IPS-18a (cell line): ENCODE data around the gene JAKMIP1.

ENCODE experiments used
- H3K27ac ChIP-seq: one replicate; pipeline ENCODE4 v1.5.1; 2013; ENCODE audit warnings: low read length
- H3K27me3 ChIP-seq: one replicate; pipeline ENCODE4 v1.6.1; 2013; ENCODE audit warnings: mild to moderate bottlenecking, low read length; ENCODE audit not compliant: control insufficient read depth, insufficient read depth
- H3K36me3 ChIP-seq: one replicate; pipeline ENCODE4 v1.6.1; 2013; ENCODE audit warnings: low read depth, low read length; ENCODE audit not compliant: control insufficient read depth
- H3K4me1 ChIP-seq: one replicate; pipeline ENCODE4 v1.6.1; 2013; ENCODE audit warnings: low read depth, low read length; ENCODE audit not compliant: control insufficient read depth
- H3K4me3 ChIP-seq: one replicate; pipeline ENCODE4 v1.5.1; 2013; ENCODE audit warnings: low read length
- H3K9ac ChIP-seq: one replicate; pipeline ENCODE4 v1.6.1; 2013; ENCODE audit warnings: mild to moderate bottlenecking, low read length, moderate library complexity
- H3K9me3 ChIP-seq: one replicate; pipeline ENCODE4 v1.6.1; 2013; ENCODE audit warnings: low read depth, low read length; ENCODE audit not compliant: control insufficient read depth

The JAKMIP1 gene

DNA sequence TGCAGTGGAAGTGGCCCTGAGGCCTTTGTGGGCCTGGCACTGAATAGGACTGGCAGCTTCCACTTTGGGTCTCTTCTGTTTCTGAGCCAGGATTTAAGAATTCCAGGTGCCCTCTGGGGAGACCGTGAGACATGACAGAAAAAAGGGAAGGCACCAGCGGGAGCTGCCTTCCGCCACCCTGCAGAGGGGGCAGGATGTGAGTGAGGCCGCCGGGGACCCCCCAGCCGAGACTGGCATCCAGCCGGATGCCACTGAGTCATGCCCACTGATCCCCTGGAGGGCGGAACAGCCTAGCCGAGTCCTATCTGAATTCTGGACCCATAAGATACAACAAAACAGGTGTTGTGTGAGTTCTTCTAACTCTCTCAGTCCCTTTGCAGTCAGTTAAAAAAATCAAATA is 223.4 kb downstream of the JAKMIP1 start:
- Histone ChIP-seq H3K9ac (no peak overlapping the region), H3K27me3 (no peaks in the 10 kb centered on the region), H3K27ac (no peak overlapping the region), H3K9me3 (no peaks in the 10 kb centered on the region), H3K4me1 (no peaks in the 10 kb centered on the region), H3K4me3 (no peak overlapping the region), H3K36me3 (no peaks in the 10 kb centered on the region)

GRCh38 chr4:5976431-5976830 is 223.9 kb downstream of the JAKMIP1 start:
- Histone ChIP-seq H3K36me3 (no peaks in the 10 kb centered on the region), H3K27me3 (no peaks in the 10 kb centered on the region), H3K9ac (no peak overlapping the region), H3K4me3 (no peak overlapping the region), H3K9me3 (no peaks in the 10 kb centered on the region), H3K4me1 (no peaks in the 10 kb centered on the region), H3K27ac (no peak overlapping the region)
